Measurements from ENCODE around the gene PPP1R15A.
"Not testable (repeated sequence)": the region's sequence is repeated elsewhere in the genome, so short reads cannot be mapped to it uniquely, and the experiment has no call there.

Gene PPP1R15A

GRCh38 chr19:48874303-48875135 lies 2.3 kb downstream of the PPP1R15A start:
- TF ChIP-seq GLIS3 (CRISPR knock-in tag; IDR thresholded peaks at IDR 0.05) (no peak), PPARA (CRISPR knock-in tag; IDR thresholded peaks at IDR 0.05; ENCODE audit: borderline replicate concordance) (no peak), PATZ1 (CRISPR knock-in tag; IDR thresholded peaks at IDR 0.05; ENCODE audit: borderline replicate concordance) (no peak), SNAI2 (CRISPR knock-in tag; IDR thresholded peaks at IDR 0.05) (no peak), ZNF70 (CRISPR knock-in tag; IDR thresholded peaks at IDR 0.05) (no peak), TCF4 (CRISPR knock-in tag; IDR thresholded peaks at IDR 0.05; ENCODE audit: borderline replicate concordance) (no peak), ZFP3 (CRISPR knock-in tag; IDR thresholded peaks at IDR 0.05) (no peak), ISL1 (CRISPR knock-in tag; IDR thresholded peaks at IDR 0.05) (no peak), ZNF8 (CRISPR knock-in tag; IDR thresholded peaks at IDR 0.05) (no peak), CSDC2 (CRISPR knock-in tag; IDR thresholded peaks at IDR 0.05) (no peak), RARB (CRISPR knock-in tag; IDR thresholded peaks at IDR 0.05) (no peak), ZNF565 (CRISPR knock-in tag; conservative IDR thresholded peaks at IDR 0.05; ENCODE audit: low read depth) (no peak), POU6F1 (CRISPR knock-in tag; IDR thresholded peaks at IDR 0.05; ENCODE audit: borderline replicate concordance, low read depth) (no peak), ZFP30 (CRISPR knock-in tag; IDR thresholded peaks at IDR 0.05) (no peak)
- TF ChIP-seq, protein P1, sequence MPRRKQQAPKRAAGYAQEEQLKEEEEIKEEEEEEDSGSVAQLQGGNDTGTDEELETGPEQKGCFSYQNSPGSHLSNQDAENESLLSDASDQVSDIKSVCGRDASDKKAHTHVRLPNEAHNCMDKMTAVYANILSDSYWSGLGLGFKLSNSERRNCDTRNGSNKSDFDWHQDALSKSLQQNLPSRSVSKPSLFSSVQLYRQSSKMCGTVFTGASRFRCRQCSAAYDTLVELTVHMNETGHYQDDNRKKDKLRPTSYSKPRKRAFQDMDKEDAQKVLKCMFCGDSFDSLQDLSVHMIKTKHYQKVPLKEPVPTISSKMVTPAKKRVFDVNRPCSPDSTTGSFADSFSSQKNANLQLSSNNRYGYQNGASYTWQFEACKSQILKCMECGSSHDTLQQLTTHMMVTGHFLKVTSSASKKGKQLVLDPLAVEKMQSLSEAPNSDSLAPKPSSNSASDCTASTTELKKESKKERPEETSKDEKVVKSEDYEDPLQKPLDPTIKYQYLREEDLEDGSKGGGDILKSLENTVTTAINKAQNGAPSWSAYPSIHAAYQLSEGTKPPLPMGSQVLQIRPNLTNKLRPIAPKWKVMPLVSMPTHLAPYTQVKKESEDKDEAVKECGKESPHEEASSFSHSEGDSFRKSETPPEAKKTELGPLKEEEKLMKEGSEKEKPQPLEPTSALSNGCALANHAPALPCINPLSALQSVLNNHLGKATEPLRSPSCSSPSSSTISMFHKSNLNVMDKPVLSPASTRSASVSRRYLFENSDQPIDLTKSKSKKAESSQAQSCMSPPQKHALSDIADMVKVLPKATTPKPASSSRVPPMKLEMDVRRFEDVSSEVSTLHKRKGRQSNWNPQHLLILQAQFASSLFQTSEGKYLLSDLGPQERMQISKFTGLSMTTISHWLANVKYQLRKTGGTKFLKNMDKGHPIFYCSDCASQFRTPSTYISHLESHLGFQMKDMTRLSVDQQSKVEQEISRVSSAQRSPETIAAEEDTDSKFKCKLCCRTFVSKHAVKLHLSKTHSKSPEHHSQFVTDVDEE (CRISPR knock-in tag; IDR thresholded peaks at IDR 0.05): no peak
- TF ChIP-seq, protein P2, sequence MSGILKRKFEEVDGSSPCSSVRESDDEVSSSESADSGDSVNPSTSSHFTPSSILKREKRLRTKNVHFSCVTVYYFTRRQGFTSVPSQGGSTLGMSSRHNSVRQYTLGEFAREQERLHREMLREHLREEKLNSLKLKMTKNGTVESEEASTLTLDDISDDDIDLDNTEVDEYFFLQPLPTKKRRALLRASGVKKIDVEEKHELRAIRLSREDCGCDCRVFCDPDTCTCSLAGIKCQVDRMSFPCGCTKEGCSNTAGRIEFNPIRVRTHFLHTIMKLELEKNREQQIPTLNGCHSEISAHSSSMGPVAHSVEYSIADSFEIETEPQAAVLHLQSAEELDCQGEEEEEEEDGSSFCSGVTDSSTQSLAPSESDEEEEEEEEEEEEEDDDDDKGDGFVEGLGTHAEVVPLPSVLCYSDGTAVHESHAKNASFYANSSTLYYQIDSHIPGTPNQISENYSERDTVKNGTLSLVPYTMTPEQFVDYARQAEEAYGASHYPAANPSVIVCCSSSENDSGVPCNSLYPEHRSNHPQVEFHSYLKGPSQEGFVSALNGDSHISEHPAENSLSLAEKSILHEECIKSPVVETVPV (CRISPR knock-in tag; IDR thresholded peaks at IDR 0.05): no peak
- ATAC-seq: peak; percentile 5

GRCh38 chr19:48876043-48876981 lies 4.1 kb downstream of the PPP1R15A start:
- not testable (repeated sequence) for ATAC-seq

GRCh38 chr19:48877855-48878195 lies 5.6 kb downstream of the PPP1R15A start:
- TF ChIP-seq ZNF70 (CRISPR knock-in tag; IDR thresholded peaks at IDR 0.05) (no peak), POU6F1 (CRISPR knock-in tag; IDR thresholded peaks at IDR 0.05; ENCODE audit: borderline replicate concordance, low read depth) (no peak), PPARA (CRISPR knock-in tag; IDR thresholded peaks at IDR 0.05; ENCODE audit: borderline replicate concordance) (no peak), CSDC2 (CRISPR knock-in tag; IDR thresholded peaks at IDR 0.05) (no peak), TOX (CRISPR knock-in tag; IDR thresholded peaks at IDR 0.05; ENCODE audit: borderline replicate concordance) (no peak), ZNF565 (CRISPR knock-in tag; conservative IDR thresholded peaks at IDR 0.05; ENCODE audit: low read depth) (no peak), BACH2 (CRISPR knock-in tag; IDR thresholded peaks at IDR 0.05; ENCODE audit: borderline replicate concordance) (no peak), SNAI2 (CRISPR knock-in tag; IDR thresholded peaks at IDR 0.05) (no peak), ESRRG (CRISPR knock-in tag; IDR thresholded peaks at IDR 0.05) (no peak), GLIS3 (CRISPR knock-in tag; IDR thresholded peaks at IDR 0.05) (no peak)
- ATAC-seq: no peak

Measured in SK-N-SH treated with all-trans-retinoic acid at 6 μM for 48 hours (cell line).